GM06990 (cell line): ENCODE data around the gene GPR17.

Experiments used
- DNase-seq: peaks from one replicate; pipeline ENCODE4 v3.0.0-alpha.2; 2011; ENCODE audit not compliant: insufficient read length; ENCODE audit errors: extremely low read depth
- H3K27me3 ChIP-seq: replicated peaks from 2 replicates; pipeline ENCODE4 v1.6.0; 2011; ENCODE audit warnings: low read length; ENCODE audit not compliant: control insufficient read depth, insufficient read depth
- H3K36me3 ChIP-seq: 2 replicates; pipeline ENCODE4 v1.5.1; 2011; ENCODE audit warnings: low read length; ENCODE audit not compliant: control insufficient read depth, insufficient read depth
- H3K4me3 ChIP-seq: replicated peaks from 2 replicates; pipeline ENCODE4 v1.5.1; 2011; ENCODE audit warnings: low read depth, mild to moderate bottlenecking, control low read depth, low read length
- TF ChIP-seq, protein P1 (sequence below): IDR thresholded peaks from 2 replicates; pipeline ENCODE4 v1.5.1; 2011; ENCODE audit warnings: low read length, control low read depth, mild to moderate bottlenecking, inconsistent platforms; ENCODE audit not compliant: insufficient read depth, poor library complexity, severe bottlenecking

Gene GPR17

DNA sequence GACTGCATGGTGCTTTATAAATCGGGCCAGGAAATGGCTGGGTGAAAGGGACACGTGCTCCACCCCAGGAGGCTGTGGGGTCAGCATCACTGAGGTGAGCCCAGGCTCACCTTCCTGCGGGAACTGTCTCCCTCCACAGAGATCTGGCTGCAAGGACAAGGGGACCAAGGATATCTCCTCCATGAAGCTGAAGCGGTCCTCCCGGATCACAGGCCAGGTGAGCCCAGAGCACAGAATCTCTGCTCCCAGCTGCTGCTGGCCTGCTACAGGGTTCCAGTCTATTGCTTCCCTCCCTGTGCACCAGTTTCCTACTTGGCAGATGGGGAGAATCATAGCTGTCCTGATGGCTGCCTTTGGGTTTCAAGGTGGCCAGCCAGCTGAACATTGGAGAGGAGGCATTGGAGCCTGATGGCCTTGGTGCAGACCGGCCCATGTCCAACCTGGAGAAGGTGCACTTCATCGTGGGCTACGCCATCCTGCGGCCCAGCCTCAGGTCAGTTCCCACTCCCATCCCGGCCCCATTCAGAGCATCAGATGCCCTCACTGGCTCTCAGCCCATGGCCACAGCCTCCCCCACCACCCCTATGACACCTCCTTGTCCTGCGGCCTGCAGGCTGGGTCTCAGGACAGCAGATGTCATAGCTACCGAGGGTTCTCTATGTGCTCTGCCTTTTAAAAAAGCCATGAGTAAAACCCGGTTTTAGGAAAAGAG, 33.7 kb upstream of the GPR17 start:
- TF ChIP-seq, protein P1, sequence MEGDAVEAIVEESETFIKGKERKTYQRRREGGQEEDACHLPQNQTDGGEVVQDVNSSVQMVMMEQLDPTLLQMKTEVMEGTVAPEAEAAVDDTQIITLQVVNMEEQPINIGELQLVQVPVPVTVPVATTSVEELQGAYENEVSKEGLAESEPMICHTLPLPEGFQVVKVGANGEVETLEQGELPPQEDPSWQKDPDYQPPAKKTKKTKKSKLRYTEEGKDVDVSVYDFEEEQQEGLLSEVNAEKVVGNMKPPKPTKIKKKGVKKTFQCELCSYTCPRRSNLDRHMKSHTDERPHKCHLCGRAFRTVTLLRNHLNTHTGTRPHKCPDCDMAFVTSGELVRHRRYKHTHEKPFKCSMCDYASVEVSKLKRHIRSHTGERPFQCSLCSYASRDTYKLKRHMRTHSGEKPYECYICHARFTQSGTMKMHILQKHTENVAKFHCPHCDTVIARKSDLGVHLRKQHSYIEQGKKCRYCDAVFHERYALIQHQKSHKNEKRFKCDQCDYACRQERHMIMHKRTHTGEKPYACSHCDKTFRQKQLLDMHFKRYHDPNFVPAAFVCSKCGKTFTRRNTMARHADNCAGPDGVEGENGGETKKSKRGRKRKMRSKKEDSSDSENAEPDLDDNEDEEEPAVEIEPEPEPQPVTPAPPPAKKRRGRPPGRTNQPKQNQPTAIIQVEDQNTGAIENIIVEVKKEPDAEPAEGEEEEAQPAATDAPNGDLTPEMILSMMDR, result no peak

DNA sequence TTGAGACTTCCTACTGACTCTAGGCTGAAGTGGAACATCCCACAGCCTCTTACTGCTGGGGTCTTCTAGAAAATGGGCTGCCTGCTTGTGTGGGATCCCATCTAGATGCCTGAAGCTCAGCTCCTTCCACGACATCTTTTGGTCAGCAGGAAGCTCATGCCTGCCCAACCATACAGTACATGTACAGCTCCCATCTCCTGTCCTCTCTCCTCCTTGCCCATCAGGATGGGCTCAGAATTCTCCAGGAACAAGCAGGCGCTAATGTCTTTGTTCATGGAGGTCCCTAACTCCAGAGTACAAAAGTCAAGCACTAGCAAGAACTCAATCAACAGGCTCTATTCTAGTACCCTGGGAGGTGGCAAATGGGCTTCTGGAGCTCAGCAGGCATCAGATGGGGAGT, 31.7 kb upstream of the GPR17 start:
- no peak for DNase-seq
- Histone ChIP-seq H3K27me3 (no peaks in the 10 kb centered on the region), H3K36me3 (no peaks in the 10 kb centered on the region), H3K4me3 (no peak overlapping the region)
- TF ChIP-seq, protein P1, result no peak

More for the DNA sequence above, 33.7 kb upstream of the GPR17 start:
- no peak for DNase-seq
- H3K36me3 ChIP-seq, result no peaks in the 10 kb centered on the region
- no peak overlapping the region for H3K4me3 ChIP-seq
- no peaks in the 10 kb centered on the region for H3K27me3 ChIP-seq

DNA sequence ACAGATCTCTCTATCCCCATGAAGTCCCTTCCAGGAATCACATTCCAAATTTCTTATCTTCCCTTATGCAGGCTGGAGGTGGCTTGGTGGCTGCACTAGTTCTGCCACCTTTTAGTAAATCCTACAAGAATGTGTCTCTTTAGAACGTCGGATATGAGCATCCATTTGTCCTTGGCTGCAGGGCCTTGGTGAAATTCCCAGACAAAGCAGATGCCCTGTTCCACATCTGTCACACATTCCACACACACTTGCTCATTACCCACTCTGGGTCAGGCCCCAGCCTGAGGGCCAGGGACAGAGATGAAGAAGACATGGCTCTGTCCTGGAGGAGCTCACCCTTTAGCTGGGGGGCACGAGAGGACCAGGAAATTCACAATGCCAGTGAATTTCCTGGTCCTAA, 31.2 kb upstream of the GPR17 start:
- TF ChIP-seq, protein P1, result no peak
- Histone ChIP-seq H3K27me3 (no peaks in the 10 kb centered on the region), H3K36me3 (no peaks in the 10 kb centered on the region), H3K4me3 (no peak overlapping the region)
- no peak for DNase-seq

DNA sequence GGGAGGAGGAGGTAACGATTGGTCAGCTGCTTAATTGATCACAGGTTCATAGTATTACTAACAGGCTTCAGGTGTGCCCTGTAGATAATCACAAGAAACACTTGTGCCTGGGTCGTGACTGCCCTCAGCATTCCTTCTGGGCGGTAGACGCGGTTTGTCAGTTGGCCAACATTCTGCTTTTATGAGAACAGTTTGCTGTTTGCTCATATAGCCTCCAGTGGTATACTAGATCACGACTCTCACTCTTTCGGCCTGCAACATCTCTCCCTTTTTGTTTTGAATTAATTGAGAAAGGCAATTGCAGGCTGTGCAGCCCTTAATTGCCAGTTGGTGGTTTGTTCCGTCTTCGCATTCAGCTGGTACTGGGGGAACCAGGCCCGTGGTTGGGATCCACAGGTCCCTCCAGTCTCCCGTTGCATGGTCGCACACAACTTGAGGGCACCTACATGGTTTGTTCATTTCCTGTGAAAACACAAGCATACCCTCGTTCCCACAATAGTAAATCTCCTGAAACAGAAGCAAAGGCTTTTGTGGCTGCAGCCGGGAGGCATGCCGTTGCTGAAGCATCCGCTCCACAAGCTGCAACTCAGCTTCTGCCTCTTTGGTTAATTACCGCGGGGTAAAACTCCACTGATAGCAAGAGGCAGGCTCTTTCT, 30.3 kb upstream of the GPR17 start:
- no peaks in the 10 kb centered on the region for H3K27me3 ChIP-seq
- no peaks in the 10 kb centered on the region for H3K36me3 ChIP-seq
- H3K4me3 ChIP-seq, result no peak overlapping the region
- TF ChIP-seq, protein P1, result no peak
- DNase-seq, result no peak

DNA sequence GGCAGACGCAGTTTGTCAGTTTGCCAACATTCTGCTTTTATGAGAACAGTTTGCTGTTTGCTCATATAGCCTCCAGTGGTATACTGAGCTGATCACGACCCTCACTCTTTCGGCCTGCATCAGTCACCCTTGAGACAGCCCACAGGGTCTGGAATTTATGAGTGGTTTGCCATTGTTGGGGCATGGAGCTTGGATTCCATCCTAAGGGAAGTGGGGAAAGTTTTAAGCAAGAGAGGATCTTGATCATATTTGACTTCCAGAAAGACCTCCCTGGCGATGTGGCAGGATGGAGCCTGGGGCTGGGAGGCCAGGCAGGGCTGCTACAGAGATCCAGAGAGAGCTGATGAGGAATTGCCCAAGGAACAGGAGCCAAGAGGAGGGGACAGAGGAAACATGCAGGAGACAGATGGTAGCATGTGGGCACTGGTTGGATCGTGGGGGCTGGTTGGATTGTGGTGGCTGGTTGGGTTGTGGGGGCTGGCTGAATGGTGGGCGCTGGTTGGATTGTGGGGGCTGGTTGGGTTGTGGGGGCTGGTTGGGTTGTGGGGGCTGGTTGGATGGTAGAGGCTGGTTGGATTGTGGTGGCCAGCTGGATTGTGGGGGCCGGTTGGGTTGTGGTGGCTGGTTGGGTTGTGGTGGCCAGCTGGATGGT, 27.3 kb upstream of the GPR17 start:
- no peak overlapping the region for H3K4me3 ChIP-seq
- H3K36me3 ChIP-seq, result no peaks in the 10 kb centered on the region
- TF ChIP-seq, protein P1, result no peak
- H3K27me3 ChIP-seq, result no peaks in the 10 kb centered on the region
- DNase-seq, result no peak
